ENCODE results near the gene CEP128. TPM values are rescaled to one million over a fixed set of nuclear protein-coding genes. Genes with fewer than 3 reads are reported as not detected.

CEP128 gene
- total RNA-seq, 2 experiments from 2014 or later, result 30.0 to 32.9 TPM

DNA sequence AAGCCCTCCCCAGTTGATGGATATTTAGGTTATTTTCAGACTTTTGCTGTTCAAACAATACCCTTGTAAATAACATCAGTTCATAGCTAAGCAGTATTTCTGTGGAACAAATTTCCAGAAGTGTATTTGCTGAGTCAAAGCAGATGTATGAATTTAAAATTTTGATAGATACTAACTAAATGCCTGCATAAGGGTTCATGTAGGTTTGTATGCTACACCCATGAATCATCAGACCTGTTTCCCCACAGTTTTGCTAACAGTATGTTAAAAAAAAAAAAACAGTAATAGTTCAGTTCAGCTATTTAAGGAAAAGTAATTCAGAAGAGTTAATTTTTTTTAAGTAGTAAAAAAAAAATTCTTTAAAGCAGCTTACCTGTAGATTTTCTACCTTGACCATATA lies 494.1 kb downstream of the CEP128 start:
- POLR2A ChIA-PET, result no interaction called here
- no peaks in the 10 kb centered on the region for H3K27me3 Mint-ChIP-seq
- no peaks in the 10 kb centered on the region for H3K4me1 Mint-ChIP-seq
- no peak overlapping the region for H3K27ac Mint-ChIP-seq
- peaks cover 9% of the 10 kb centered on the region for H3K9me3 Mint-ChIP-seq
- ATAC-seq (ENCODE audit: low read depth) (no peak), DNase-seq (no peak)
- no peak overlapping the region for H3K4me3 Mint-ChIP-seq
- no peaks in the 10 kb centered on the region for H3K36me3 Mint-ChIP-seq

Other genes with a start within 250 kb of the CEP128 start
- gene TSHR, start 13.9 kb upstream of the CEP128 start, total RNA-seq, result under 1 TPM; 0.37 to 0.39 TPM